Hepatocyte (in vitro differentiated cells): ENCODE results near the gene CEP78.

ENCODE experiments used
- CTCF ChIP-seq: fragments of 200-600 bp; sonication (generic); IDR thresholded peaks from 2 replicates; pipeline ENCODE4 v1.5.1; 2016; ENCODE audit warnings: antibody characterized with exemption, mild to moderate bottlenecking; ENCODE audit not compliant: poor library complexity
- EZH2phosphoT487 ChIP-seq: fragments of 200-600 bp; sonication (generic); IDR thresholded peaks from one replicate; pipeline ENCODE4 v1.6.1; 2018; ENCODE audit warnings: antibody characterized with exemption, mild to moderate bottlenecking, low read depth, moderate library complexity; ENCODE audit not compliant: unreplicated experiment, severe bottlenecking

- TF ChIP-seq CTCF (no peak), EZH2phosphoT487 (no peak)
These were observed 46.9 kb upstream of the CEP78 start for GRCh38 chr9:78189001-78189400.
